ENCODE measurements around the gene GIGYF2.

GRCh38 chr2:232680006-232680405, 17.1 kb upstream of the GIGYF2 start:
- no peak for TF ChIP-seq EZH2 (IDR thresholded peaks at IDR 0.05; ENCODE audit: borderline replicate concordance, low read length)
- no peak for TF ChIP-seq CTCF (conservative IDR thresholded peaks at IDR 0.05 in 1 of 2, IDR thresholded peaks at IDR 0.05 in 1 of 2; ENCODE audit: extremely low read depth in 1 of 2, insufficient read depth in 1 of 2, low read depth in 1 of 2, low read length in 2 of 2)
